ENCODE measurements around the gene DSEL.

DSEL gene
- total RNA-seq = 0.11 to 0.55 (median 0.26) reads per million in 18 experiments

DNA sequence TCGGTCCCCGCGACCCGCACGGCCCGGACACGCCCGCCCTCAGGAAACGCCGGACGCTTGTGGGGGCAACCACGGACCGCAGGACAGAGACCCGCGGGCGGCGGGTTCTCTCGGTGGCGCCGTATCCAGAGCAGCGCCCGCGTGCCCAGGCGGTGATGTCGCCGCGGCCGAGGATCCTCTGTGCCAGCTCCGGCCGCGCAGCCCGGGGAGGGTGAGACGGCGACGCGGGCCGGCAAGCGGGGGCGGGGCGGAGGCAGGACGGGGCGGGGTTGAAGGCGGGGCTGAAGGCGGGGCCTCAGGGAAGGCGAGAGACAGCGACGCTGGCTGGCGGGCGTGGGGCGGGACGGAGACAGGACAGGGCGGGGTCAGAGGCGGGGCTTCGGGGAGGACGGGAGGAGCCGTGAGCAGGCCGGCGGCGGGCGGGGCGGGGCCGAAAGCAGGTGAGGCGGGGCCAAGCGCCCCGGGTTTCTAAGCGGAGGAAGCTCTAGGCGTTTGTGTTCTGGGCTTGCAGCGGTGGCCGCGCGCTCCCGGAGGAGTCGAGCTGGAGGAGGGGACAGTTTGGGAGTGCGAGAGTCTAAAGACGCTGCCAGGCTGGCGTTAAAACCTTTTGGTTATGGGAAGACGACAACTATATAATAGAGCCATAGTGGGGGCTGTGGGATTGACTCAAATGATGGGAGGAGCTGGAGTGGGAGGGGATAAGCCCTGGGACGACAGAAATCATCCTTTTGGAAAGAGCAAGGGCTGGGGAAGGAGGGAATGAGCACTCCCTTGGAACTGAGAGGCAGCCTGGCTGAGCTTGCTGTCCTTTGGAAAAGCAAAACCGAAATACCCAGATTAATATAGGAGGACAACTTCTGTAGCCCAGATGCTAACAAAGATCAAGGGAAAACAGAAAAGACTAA, at the start of gene DSEL:
Gene DSEL, minus strand, starts transcription at position 182 of the 905 bp plus-strand sequence. CDS start 2,112 bp downstream, outside the sequence.
- peak; percentile 93 to 95 for DNase-seq

GRCh38 chr18:67553437-67553836, 36.9 kb upstream of the DSEL start:
- no peak for DNase-seq

DNA sequence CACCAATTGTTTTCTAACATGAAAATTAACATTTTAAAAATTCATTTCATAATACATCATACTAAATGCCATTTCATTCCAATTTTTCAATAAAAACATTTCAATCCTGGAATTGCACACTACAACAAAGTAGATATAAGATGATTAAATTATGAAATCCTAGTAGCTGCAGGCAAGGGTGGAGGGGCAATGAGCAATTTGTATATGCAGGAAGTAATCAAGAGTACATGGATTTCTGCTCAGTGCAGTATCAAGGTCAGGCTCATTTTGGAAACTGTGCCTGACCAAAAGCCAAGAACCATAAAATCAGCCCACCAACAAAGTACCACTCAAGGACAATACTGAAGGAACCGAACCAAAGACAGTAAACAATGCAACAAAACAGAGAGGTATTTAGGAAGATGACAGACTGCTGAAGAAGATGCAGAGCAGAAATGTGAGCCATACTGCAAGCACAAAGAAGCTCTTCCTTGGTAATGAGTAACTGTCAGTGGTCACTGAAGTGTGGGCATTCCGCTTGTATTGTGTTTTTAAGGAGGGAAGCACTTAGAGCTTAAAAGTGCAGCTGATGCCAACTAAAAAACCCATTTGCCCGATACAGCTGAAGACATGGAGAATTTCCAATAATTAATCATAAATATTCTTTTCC, 34.5 kb upstream of the DSEL start:
- no peak for DNase-seq

GRCh38 chr18:67549946-67550345, 33.4 kb upstream of the DSEL start:
- DNase-seq = no peak

- DNase-seq = no peak
Measured at GRCh38 chr18:67545681-67546080, 29.2 kb upstream of the DSEL start.

GRCh38 chr18:67540559-67540958, 24.0 kb upstream of the DSEL start:
- no peak for DNase-seq

- DNase-seq = no peak
Measured at GRCh38 chr18:67531929-67532328, 15.4 kb upstream of the DSEL start.

DNA sequence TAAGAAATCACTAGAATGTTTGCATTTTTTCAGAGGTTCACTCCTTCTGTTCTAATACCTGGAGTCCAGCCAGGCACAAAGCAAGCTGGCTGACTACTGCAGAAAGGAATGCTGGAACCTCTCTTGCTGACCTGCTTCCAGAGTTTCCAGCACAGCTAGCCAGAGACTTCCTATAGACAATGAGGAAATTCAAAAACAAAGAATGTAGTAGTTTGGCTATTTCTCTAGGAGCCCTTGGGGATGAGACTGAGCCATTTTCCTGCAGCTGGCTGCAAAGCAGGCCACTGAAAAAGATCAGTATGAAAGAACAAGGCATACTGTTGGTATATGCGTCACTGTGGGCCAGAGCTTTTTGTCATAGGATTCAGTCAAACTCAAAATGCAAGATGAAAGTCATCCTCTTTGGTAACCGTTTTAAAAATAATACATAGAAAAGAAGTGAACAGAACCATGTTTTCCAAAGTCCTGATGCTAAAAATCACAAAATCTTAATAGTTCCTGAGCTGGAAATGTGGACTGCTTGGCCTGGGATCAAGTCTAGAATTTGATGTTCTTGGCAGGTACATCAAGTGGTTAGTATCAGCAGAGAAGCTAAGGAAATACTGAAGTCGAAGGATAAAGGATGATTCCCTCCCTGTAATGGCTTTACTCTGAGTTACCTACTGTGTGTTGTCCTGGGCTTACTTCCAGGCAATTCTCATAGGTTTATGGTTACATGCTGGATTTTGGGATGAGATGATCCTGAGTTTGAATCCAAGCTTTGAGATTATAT, 9.0 kb upstream of the DSEL start:
- no peak for DNase-seq

GRCh38 chr18:67520351-67520921, 3.9 kb upstream of the DSEL start:
- no peak for DNase-seq

- no peak for DNase-seq
Measured at GRCh38 chr18:67519592-67519991, 3.1 kb upstream of the DSEL start.

DNA sequence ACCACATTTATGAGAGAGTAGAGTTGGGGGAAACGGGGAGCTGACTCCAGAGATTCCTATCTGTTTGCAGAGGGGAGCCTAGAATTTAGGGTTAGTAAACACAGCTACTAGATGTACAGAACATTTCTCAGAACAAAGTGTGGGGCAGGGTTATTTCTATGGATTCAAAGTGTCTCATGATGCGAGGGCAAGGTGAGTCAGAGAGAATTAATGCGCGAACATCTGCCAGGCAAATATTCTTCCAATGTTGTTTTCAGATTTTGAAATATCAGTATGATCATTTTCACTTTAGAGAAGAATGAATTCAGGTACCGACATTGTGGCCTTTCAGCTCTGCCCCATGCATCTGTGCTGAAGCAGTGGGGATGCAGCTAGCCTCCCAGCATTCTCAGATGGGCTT, 2.0 kb upstream of the DSEL start:
- DNase-seq = no peak

DNA sequence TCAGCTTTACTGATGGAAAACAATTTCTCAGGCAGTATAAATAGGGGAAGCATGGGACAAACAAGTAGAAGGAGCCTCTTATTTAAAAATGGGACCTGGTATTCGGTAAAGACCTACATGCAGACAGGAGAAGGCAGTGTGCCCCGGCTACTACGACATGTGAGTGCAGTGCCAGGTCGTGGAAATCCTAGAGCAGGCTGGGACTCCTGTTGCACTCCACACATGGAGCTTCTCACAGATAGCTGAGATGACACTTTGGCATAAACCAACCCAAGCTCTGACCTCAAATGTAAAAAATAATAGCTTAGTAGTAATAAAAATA, 885 bp upstream of the DSEL start:
- DNase-seq = no peak

DNA sequence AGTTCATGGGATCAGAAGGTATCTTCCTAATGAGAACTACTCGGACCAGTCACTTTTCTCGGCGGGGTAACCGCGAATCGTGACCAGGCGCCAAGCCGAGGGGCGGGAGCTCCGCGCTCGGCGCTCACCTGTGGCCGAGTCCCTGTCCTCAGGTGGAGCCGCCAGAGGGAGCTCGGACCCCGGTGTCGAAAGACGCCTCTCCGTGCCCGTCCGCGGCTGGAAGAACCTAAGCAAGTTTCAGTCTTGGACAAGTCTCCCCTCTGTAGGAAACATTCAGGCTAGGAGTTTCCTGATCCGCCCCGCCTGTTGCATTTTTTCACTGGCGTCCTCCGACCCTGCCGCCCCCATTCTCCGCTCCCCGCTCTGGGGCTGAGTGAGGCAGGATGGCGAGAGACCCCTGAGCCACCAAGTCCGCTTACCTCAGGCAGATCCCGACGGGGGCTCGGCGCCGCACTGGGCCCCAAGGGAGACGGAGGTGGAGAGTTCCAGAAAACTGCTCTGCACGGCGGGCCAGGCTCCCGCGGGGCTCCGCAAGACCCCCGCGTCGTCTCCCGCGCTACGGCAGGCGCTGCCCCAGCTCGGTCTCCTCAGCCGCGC, 480 bp downstream of the DSEL start:
- DNase-seq = no peak

- no peak for DNase-seq
Measured at GRCh38 chr18:67514901-67515540, 1.5 kb downstream of the DSEL start.

DNA sequence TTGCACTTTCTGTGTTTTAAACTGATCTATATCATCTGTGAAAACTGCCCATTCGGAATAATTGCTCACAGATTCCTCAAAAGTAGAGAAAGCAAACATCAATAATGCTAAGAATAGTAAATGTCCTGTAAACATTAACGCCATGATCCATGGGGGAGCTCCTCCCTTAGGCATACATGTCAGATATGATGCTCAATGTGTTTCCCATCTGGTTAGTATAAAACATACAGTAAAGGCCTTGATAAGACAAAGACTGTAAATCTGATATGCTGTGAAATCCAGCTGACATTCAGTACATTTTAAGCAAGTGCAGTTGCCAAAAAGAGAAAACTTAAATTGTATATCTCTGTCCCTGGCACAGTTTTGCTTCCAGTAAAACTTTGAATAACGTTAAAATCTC, 2.1 kb downstream of the DSEL start:
- no peak for DNase-seq

GRCh38 chr18:67513280-67513679, 3.2 kb downstream of the DSEL start:
- DNase-seq = no peak

DNA sequence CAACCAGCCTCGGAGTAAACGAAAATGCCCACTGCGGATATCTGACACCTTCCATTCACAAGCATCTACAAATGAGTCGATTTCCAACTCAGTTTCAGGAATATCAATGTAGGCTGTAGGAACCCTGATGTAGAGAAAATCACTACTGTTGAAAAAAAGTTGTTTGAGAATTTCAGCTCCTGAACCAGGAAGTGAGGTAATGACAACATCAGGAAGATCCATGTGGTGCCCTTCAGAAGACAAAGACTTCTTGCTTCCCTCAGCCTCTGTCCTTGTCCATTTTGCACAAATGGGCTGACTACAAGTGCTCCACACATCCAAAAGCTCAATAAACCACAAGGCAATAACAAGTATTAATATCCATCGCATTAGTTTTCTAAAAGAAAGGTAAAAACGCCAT, 4.7 kb downstream of the DSEL start:
- DNase-seq = no peak

DNA sequence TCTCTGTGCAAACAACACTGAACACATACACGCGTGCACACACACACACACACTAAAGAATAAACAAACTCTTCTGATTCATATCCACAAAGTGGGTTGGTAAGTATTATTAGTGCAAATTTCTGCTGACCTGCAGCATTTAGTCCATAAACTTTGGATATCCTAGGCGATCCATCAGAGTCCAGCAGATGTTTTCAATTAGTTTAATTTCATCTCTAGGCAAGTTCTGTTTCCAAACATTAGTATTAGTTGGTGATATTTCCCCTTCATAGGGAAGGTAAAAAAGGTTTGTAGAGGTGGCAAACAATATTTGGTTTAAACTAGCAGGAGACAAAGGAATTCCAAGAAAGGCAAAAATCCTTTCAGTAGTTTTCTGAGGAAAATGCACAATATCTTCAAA, 5.7 kb downstream of the DSEL start:
- DNase-seq = no peak

- DNase-seq = no peak
Measured at GRCh38 chr18:67509741-67510391, 6.7 kb downstream of the DSEL start.

DNA sequence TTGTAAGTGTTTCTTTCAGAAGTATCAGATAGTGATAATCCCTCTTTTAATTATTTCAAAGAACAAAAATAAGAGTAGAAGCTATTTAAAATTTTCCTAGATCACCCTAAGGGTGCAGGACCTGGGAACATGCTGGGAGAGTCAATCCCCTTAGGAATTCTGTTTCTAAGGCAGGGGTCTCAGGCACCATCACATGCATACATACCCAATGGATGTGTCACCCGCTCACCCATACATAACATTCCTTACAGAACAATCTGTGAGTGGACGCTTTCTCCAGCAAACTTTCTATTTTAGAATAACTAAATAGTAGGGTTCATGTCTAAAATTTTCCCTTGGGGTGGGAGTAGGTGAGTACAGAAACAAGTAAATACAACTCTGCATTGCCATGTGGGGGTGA, 8.4 kb downstream of the DSEL start:
- DNase-seq = no peak

DNA sequence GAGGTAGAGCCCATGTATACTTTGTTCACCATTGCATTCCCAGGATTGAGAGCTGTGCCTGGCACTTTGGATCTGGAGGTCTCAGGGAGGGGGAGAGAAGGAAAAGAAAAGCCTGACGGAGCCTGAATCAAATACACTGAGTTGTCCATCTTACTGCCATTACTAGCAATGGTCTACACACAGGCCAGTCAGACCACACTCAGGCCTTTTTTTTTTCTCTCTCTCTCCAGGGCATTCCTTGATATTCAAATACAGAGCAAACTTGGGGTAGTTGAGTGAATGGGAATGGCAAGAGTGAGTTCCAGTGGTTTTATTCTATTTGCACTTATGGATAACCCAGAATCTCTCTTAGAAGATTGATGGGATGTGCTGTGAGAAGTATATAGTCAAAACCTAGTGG, 11.8 kb downstream of the DSEL start:
- no peak for DNase-seq
